Colonic mucosa (tissue), 4 donors: ENCODE results near the gene MITF. TPM values are rescaled to one million over a fixed set of nuclear protein-coding genes. Genes with fewer than 3 reads are reported as not detected.

ENCODE experiments used
- DNase-seq: peaks from one replicate; pipeline ENCODE4 v3.0.0-alpha.2; 2020
- H3K27ac ChIP-seq: fragments of 200-600 bp; one replicate; pipeline ENCODE4 v1.8.0; 2021
- H3K27me3 ChIP-seq: fragments of 200-600 bp; one replicate; pipeline ENCODE4 v1.8.0; 2021
- H3K36me3 ChIP-seq: fragments of 200-600 bp; one replicate; pipeline ENCODE4 v1.8.0; 2021
- H3K4me1 ChIP-seq: fragments of 200-600 bp; one replicate; pipeline ENCODE4 v1.8.0; 2021; ENCODE audit warnings: mild to moderate bottlenecking
- H3K4me3 ChIP-seq: fragments of 200-600 bp; one replicate; pipeline ENCODE4 v1.8.0; 2021
- H3K9ac ChIP-seq, 2 donors: one replicate each; pipeline ENCODE4 v1.7.0; 2013; ENCODE audit warnings: control low read depth in 2 of 2, low read depth in 2 of 2, low read length in 2 of 2
- H3K9me3 ChIP-seq: fragments of 200-600 bp; one replicate; pipeline ENCODE4 v1.8.0; 2021
- CTCF ChIP-seq: fragments of 200-600 bp; IDR thresholded peaks from one replicate; pipeline ENCODE4 v1.8.0; 2022; ENCODE audit warnings: antibody characterized with exemption, mild to moderate bottlenecking
- intact Hi-C: fragments of 100-400 bp; cut with DNase I; formaldehyde crosslinking; loops from one replicate; pipeline ENCODE4 v1.14.1; 2022
- total RNA-seq, 2 donors: library from RNA; stranded (reverse); fragmentation: NEBNext Ultra II Directional in 1 of 2; extraction: Animal tissue kit (Norgen Biotek cat#: 25700) in 1 of 2; gene quantifications; one replicate each; pipeline ENCODE4 v1.2.1, GENCODE V29; 2021
- donor health status: healthy.
- donor health status: DM: no; HTN: no; CAD: no.
- donor health status: DM: no; HTN: no; CAD: no.

MITF gene
- total RNA-seq, 2 donors from 2014 or later = 2.9 to 5.8 TPM

GRCh38 chr3:69838217-69838616, 99.0 kb downstream of the MITF start:
- no peak for DNase-seq
- H3K4me1 ChIP-seq = no peaks in the 10 kb centered on the region
- H3K9me3 ChIP-seq = no peaks in the 10 kb centered on the region
- no peak overlapping the region for H3K27ac ChIP-seq
- no peaks in the 10 kb centered on the region for H3K36me3 ChIP-seq
- no peak for TF ChIP-seq CTCF
- no peak overlapping the region for H3K4me3 ChIP-seq
- H3K27me3 ChIP-seq = no peaks in the 10 kb centered on the region
- intact Hi-C loops = no loop called here
- H3K9ac ChIP-seq = no peak overlapping the region

GRCh38 chr3:69838696-69839515, 99.6 kb downstream of the MITF start:
- H3K27ac ChIP-seq = no peak overlapping the region
- no peaks in the 10 kb centered on the region for H3K27me3 ChIP-seq
- intact Hi-C loops = no loop called here
- H3K9me3 ChIP-seq = no peaks in the 10 kb centered on the region
- TF ChIP-seq CTCF = no peak
- H3K4me3 ChIP-seq = no peak overlapping the region
- no peaks in the 10 kb centered on the region for H3K4me1 ChIP-seq
- no peaks in the 10 kb centered on the region for H3K36me3 ChIP-seq
- DNase-seq = no peak
- H3K9ac ChIP-seq = no peak overlapping the region

- no peak for TF ChIP-seq CTCF
- Histone ChIP-seq H3K9ac (no peak overlapping the region), H3K9me3 (no peaks in the 10 kb centered on the region), H3K36me3 (no peaks in the 10 kb centered on the region), H3K27me3 (no peaks in the 10 kb centered on the region), H3K4me3 (no peak overlapping the region), H3K4me1 (no peaks in the 10 kb centered on the region), H3K27ac (no peak overlapping the region)
- DNase-seq = no peak
- intact Hi-C loops = no loop called here
Observed at GRCh38 chr3:69842351-69842750, 103.1 kb downstream of the MITF start.

- no peaks in the 10 kb centered on the region for H3K27me3 ChIP-seq
- intact Hi-C loops = no loop called here
- no peak for DNase-seq
Observed at GRCh38 chr3:69842789-69843188, 103.5 kb downstream of the MITF start.

GRCh38 chr3:69844706-69845105, 105.4 kb downstream of the MITF start:
- H3K4me3 ChIP-seq = no peak overlapping the region
- H3K9ac ChIP-seq = no peak overlapping the region
- TF ChIP-seq CTCF = no peak
- H3K9me3 ChIP-seq = no peaks in the 10 kb centered on the region
- no peak for DNase-seq
- H3K27me3 ChIP-seq = no peaks in the 10 kb centered on the region
- H3K36me3 ChIP-seq = no peaks in the 10 kb centered on the region
- intact Hi-C loops = no loop called here
- H3K4me1 ChIP-seq = no peaks in the 10 kb centered on the region
- H3K27ac ChIP-seq = no peak overlapping the region

More at GRCh38 chr3:69842789-69843188, 103.5 kb downstream of the MITF start:
- no peak overlapping the region for H3K9ac ChIP-seq
- H3K9me3 ChIP-seq = no peaks in the 10 kb centered on the region
- no peak overlapping the region for H3K27ac ChIP-seq
- no peaks in the 10 kb centered on the region for H3K4me1 ChIP-seq
- H3K4me3 ChIP-seq = no peak overlapping the region
- no peaks in the 10 kb centered on the region for H3K36me3 ChIP-seq
- no peak for TF ChIP-seq CTCF
